IMR-90 (cell line): ENCODE data around the gene MEGF10. TPM values are rescaled to one million over a fixed set of nuclear protein-coding genes. Genes with fewer than 3 reads are reported as not detected.

ENCODE experiments used
- ATAC-seq: fragments of 200-7000 bp; cut with Tn5 transposase; 2 replicates; pipeline ENCODE4 v1.9.1; 2020; ENCODE audit warnings: low read depth, mild to moderate bottlenecking, moderate library complexity
- BruUV-seq: library from RNA; stranded (reverse); fragments of 400-500 nt; replicated peaks from 2 replicates; lab custom pipeline; 2021; lab: Mats Ljungman, UMichigan
- CTCF ChIA-PET: fragments of 300-600 bp; formaldehyde crosslinking; extraction: SDS; loops from one replicate; lab custom pipeline; 2021; ENCODE audit warnings: antibody characterized with exemption; lab: Yijun Ruan, JAX
- POLR2A ChIA-PET: fragments of 300-600 bp; sonication (Branson Sonifier 250); formaldehyde crosslinking; loops from one replicate; lab custom pipeline; 2022; ENCODE audit warnings: antibody characterized with exemption; ENCODE audit not compliant: unreplicated experiment; lab: Charles Lee
- DNase-seq: peaks from one replicate; pipeline ENCODE4 v3.0.0; 2013
- H2AFZ ChIP-seq: replicated peaks from 2 replicates; pipeline ENCODE3; 2013; ENCODE audit warnings: low read length, mild to moderate bottlenecking; ENCODE audit not compliant: poor library complexity
- H2AK5ac ChIP-seq: 2 replicates; pipeline ENCODE4 v1.6.1; 2013; ENCODE audit warnings: low read depth, low read length, inconsistent platforms
- H2AK9ac ChIP-seq: replicated peaks from 2 replicates; pipeline ENCODE3; 2013; ENCODE audit warnings: mild to moderate bottlenecking, low read depth, low read length, moderate library complexity; ENCODE audit not compliant: poor library complexity
- H2BK120ac ChIP-seq: 2 replicates; pipeline ENCODE4 v1.6.1; 2013; ENCODE audit warnings: low read depth, low read length, inconsistent platforms
- H2BK15ac ChIP-seq: 3 replicates; pipeline ENCODE4 v1.6.1; 2013; ENCODE audit warnings: low read depth, low read length, inconsistent platforms
- H2BK20ac ChIP-seq: 2 replicates; pipeline ENCODE4 v1.6.1; 2013; ENCODE audit warnings: low read depth, mild to moderate bottlenecking, inconsistent platforms, low read length, moderate library complexity
- H2BK5ac ChIP-seq: 2 replicates; pipeline ENCODE4 v1.6.1; 2013; ENCODE audit warnings: mild to moderate bottlenecking, low read depth, low read length, inconsistent platforms; ENCODE audit not compliant: poor library complexity, severe bottlenecking
- H3K14ac ChIP-seq: replicated peaks from 2 replicates; pipeline ENCODE4 v1.6.1; 2013; ENCODE audit warnings: low read depth, low read length, inconsistent platforms
- H3K18ac ChIP-seq: 2 replicates; pipeline ENCODE4 v1.6.1; 2013; ENCODE audit warnings: low read depth, low read length, control low read depth
- H3K23ac ChIP-seq: 2 replicates; pipeline ENCODE4 v1.6.1; 2013; ENCODE audit warnings: low read depth, low read length, inconsistent platforms
- H3K27ac ChIP-seq: 2 replicates; pipeline ENCODE4 v1.5.1; 2013; ENCODE audit warnings: mild to moderate bottlenecking, control low read depth, low read length; ENCODE audit not compliant: insufficient read depth
- H3K27me3 ChIP-seq: 2 replicates; pipeline ENCODE4 v1.6.1; 2013; ENCODE audit warnings: low read length; ENCODE audit not compliant: control insufficient read depth, insufficient read depth
- H3K36me3 ChIP-seq: 2 replicates; pipeline ENCODE4 v1.6.1; 2013; ENCODE audit warnings: low read length, mixed read lengths; ENCODE audit not compliant: control insufficient read depth, insufficient read depth
- H3K4ac ChIP-seq: 2 replicates; pipeline ENCODE4 v1.6.1; 2013; ENCODE audit warnings: low read depth, low read length, inconsistent platforms
- H3K4me1 ChIP-seq: 2 replicates; pipeline ENCODE4 v1.6.1; 2013; ENCODE audit warnings: low read length, mixed read lengths; ENCODE audit not compliant: control insufficient read depth, insufficient read depth
- H3K4me2 ChIP-seq: 2 replicates; pipeline ENCODE4 v1.6.1; 2013; ENCODE audit warnings: low read depth, mild to moderate bottlenecking, control low read depth, low read length, moderate library complexity
- H3K4me3 ChIP-seq: 2 replicates; pipeline ENCODE4 v1.5.1; 2013; ENCODE audit warnings: low read depth, mild to moderate bottlenecking, control low read depth, low read length, moderate library complexity; ENCODE audit not compliant: insufficient read depth
- H3K56ac ChIP-seq: 2 replicates; pipeline ENCODE4 v1.6.1; 2013; ENCODE audit warnings: low read length, inconsistent platforms; ENCODE audit not compliant: insufficient read depth; ENCODE audit errors: extremely low read depth
- H3K79me1 ChIP-seq, 2 experiments: 2 replicates each; pipeline ENCODE4 v1.6.1; 2013; ENCODE audit warnings: low read length in 2 of 2, inconsistent platforms in 1 of 2, low read depth in 1 of 2
- H3K9ac ChIP-seq: 2 replicates; pipeline ENCODE4 v1.6.1; 2013; ENCODE audit warnings: low read depth, low read length, control low read depth
- H3K9me1 ChIP-seq: 2 replicates; pipeline ENCODE4 v1.6.1; 2013; ENCODE audit warnings: low read length, inconsistent platforms; ENCODE audit not compliant: insufficient read depth
- H3K9me3 ChIP-seq: 2 replicates; pipeline ENCODE4 v1.6.1; 2013; ENCODE audit warnings: low read length; ENCODE audit not compliant: control insufficient read depth, insufficient read depth
- H4K20me1 ChIP-seq: 2 replicates; pipeline ENCODE4 v1.6.1; 2013; ENCODE audit warnings: low read length, inconsistent platforms; ENCODE audit not compliant: insufficient read depth
- H4K5ac ChIP-seq: 2 replicates; pipeline ENCODE4 v1.6.1; 2013; ENCODE audit warnings: mild to moderate bottlenecking, low read depth, low read length, control low read depth
- H4K8ac ChIP-seq, 2 experiments: 2 replicates each; pipeline ENCODE4 v1.6.1; 2013; ENCODE audit warnings: low read depth in 2 of 2, low read length in 2 of 2, control low read depth in 1 of 2, inconsistent platforms in 1 of 2
- H4K91ac ChIP-seq: 2 replicates; pipeline ENCODE4 v1.6.1; 2013; ENCODE audit warnings: low read depth, low read length, inconsistent platforms; ENCODE audit not compliant: insufficient read depth
- CEBPB ChIP-seq: IDR thresholded peaks from 2 replicates; pipeline ENCODE4 v1.6.1; 2012; ENCODE audit warnings: low read depth, low read length, improper control_type of control experiment
- CHD1 ChIP-seq: IDR thresholded peaks from 2 replicates; pipeline ENCODE4 v1.6.1; 2012; ENCODE audit warnings: low read depth, low read length, improper control_type of control experiment
- ELK1 ChIP-seq: fragments of 150-350 bp; IDR thresholded peaks from 2 replicates; pipeline ENCODE4 v1.6.1; 2016; ENCODE audit warnings: low read depth, mild to moderate bottlenecking, low read length, moderate library complexity, borderline replicate concordance
- FOS ChIP-seq: fragments of 150-350 bp; IDR thresholded peaks from 2 replicates; pipeline ENCODE4 v1.6.1; 2016; ENCODE audit warnings: low read depth, low read length
- MAZ ChIP-seq: IDR thresholded peaks from 2 replicates; pipeline ENCODE4 v1.6.1; 2012; ENCODE audit warnings: low read depth, mild to moderate bottlenecking, low read length, improper control_type of control experiment, moderate library complexity, borderline replicate concordance
- MXI1 ChIP-seq: IDR thresholded peaks from 2 replicates; pipeline ENCODE4 v1.6.1; 2012; ENCODE audit warnings: low read depth, mild to moderate bottlenecking, low read length, moderate library complexity, borderline replicate concordance
- NFE2L2 ChIP-seq: fragments of 150-350 bp; IDR thresholded peaks from 2 replicates; pipeline ENCODE4 v1.6.1; 2016; ENCODE audit warnings: low read depth, mild to moderate bottlenecking, low read length
- POLR2A ChIP-seq: IDR thresholded peaks from 2 replicates; pipeline ENCODE4 v1.6.1; 2012; ENCODE audit warnings: mild to moderate bottlenecking, low read depth, low read length
- RAD21 ChIP-seq: IDR thresholded peaks from 2 replicates; pipeline ENCODE4 v1.6.1; 2012; ENCODE audit warnings: low read length, improper control_type of control experiment
- RFX5 ChIP-seq: IDR thresholded peaks from 2 replicates; pipeline ENCODE4 v1.8.0; 2012; ENCODE audit warnings: low read depth, mild to moderate bottlenecking, low read length, moderate library complexity
- SMC3 ChIP-seq: fragments of 150-350 bp; IDR thresholded peaks from 2 replicates; pipeline ENCODE4 v1.6.1; 2016; ENCODE audit warnings: low read depth, mild to moderate bottlenecking, antibody characterized with exemption, low read length, moderate library complexity
- dilution Hi-C: fragments of 300-500 bp; cut with HindIII; formaldehyde crosslinking; loops from one replicate; pipeline ENCODE4 v1.14.3; 2018; ENCODE audit warnings: low sequenced_read_pairs; ENCODE audit not compliant: unreplicated experiment
- in situ Hi-C: fragments of 300-500 bp; cut with MboI; formaldehyde crosslinking; loops from 3 replicates; pipeline ENCODE4 v1.14.3; 2019; ENCODE audit warnings: low sequenced_read_pairs, inconsistent platforms, mixed read lengths
- intact Hi-C: fragments of 100-400 bp; cut with micrococcal nuclease; formaldehyde crosslinking; loops from 2 replicates; pipeline ENCODE4 v1.10.0; 2022
- polyA plus RNA-seq, 3 experiments: library from polyadenylated mRNA; depleted of rRNA; stranded (reverse); fragments of >200 nt; gene quantifications; 2 replicates each; pipeline ENCODE4 v1.2.3, GENCODE V29; 2012; ENCODE audit warnings: low replicate concordance in 1 of 3
- total RNA-seq: library from RNA; depleted of rRNA; stranded (reverse); fragments of >200 nt; gene quantifications from 2 replicates; pipeline ENCODE4 v1.2.3, GENCODE V29; 2012
- TF ChIP-seq, protein P1 (sequence below): conservative IDR thresholded peaks from 2 replicates; pipeline ENCODE4 v1.5.1; 2012; ENCODE audit warnings: mild to moderate bottlenecking, low read depth, low read length, improper control_type of control experiment

MEGF10 gene
- total and polyA plus RNA-seq, 2 of the 4 experiments (the other 2 are of a cell fraction): not detected

DNA sequence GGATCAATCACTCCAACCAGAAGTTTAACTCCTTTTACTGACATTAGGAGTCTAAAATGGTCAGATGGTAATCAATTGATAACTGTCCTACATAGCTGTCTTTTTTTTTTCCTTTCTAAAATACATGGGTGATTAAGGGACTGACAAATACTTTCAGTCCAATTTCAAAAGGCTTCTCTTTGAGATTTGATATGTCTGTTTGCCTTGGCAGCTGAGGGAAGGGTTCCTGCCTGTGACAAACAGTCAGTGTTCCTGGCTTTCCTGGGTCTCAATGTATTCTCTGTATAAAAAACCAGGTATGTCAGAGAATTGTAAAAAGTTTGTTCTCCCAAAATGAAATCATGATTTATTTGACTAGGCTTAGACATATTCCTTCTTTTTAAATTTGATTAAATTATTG, 84.5 kb downstream of the MEGF10 start:
- no peak overlapping the region for H3K4ac ChIP-seq
- no peak overlapping the region for H3K14ac ChIP-seq
- no peak overlapping the region for H2BK15ac ChIP-seq
- no peak overlapping the region for H2AK9ac ChIP-seq
- no peak overlapping the region for H3K4me2 ChIP-seq
- H2BK20ac ChIP-seq: no peak overlapping the region
- no peak overlapping the region for H4K8ac ChIP-seq
- H3K4me1 ChIP-seq: peaks cover 1% of the 10 kb centered on the region; the same call in 1 of the 2 replicates
- no peak overlapping the region for H3K27ac ChIP-seq
- in situ Hi-C loops: no loop called here
- H3K18ac ChIP-seq: no peak overlapping the region
- CTCF ChIA-PET: no interaction called here
- no peaks in the 10 kb centered on the region for H3K36me3 ChIP-seq
- H3K79me1 ChIP-seq: no peaks in the 10 kb centered on the region
- POLR2A ChIA-PET: no interaction called here
- no peak overlapping the region for H4K5ac ChIP-seq
- no peak overlapping the region for H2BK5ac ChIP-seq
- H2AK5ac ChIP-seq: no peak overlapping the region
- no TSS peak for BruUV-seq
- H2AFZ ChIP-seq: no peak overlapping the region
- peaks cover 24% of the 10 kb centered on the region for H3K27me3 ChIP-seq
- no peak overlapping the region for H3K56ac ChIP-seq
- H4K20me1 ChIP-seq: no peaks in the 10 kb centered on the region
- intact Hi-C loops: no loop called here
- TF ChIP-seq MXI1: no peak
- TF ChIP-seq CEBPB: no peak
- TF ChIP-seq CHD1: no peak
- no peak for TF ChIP-seq POLR2A
- no peak for TF ChIP-seq ELK1
- no peak for TF ChIP-seq SMC3
- TF ChIP-seq, protein P1, sequence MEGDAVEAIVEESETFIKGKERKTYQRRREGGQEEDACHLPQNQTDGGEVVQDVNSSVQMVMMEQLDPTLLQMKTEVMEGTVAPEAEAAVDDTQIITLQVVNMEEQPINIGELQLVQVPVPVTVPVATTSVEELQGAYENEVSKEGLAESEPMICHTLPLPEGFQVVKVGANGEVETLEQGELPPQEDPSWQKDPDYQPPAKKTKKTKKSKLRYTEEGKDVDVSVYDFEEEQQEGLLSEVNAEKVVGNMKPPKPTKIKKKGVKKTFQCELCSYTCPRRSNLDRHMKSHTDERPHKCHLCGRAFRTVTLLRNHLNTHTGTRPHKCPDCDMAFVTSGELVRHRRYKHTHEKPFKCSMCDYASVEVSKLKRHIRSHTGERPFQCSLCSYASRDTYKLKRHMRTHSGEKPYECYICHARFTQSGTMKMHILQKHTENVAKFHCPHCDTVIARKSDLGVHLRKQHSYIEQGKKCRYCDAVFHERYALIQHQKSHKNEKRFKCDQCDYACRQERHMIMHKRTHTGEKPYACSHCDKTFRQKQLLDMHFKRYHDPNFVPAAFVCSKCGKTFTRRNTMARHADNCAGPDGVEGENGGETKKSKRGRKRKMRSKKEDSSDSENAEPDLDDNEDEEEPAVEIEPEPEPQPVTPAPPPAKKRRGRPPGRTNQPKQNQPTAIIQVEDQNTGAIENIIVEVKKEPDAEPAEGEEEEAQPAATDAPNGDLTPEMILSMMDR: no peak
- TF ChIP-seq MAZ: no peak
- TF ChIP-seq FOS: no peak
- TF ChIP-seq RFX5: no peak
- TF ChIP-seq NFE2L2: no peak
- no peak for TF ChIP-seq RAD21
- no peak overlapping the region for H3K4me3 ChIP-seq
- dilution Hi-C loops: no loop called here
- H4K91ac ChIP-seq: no peak overlapping the region
- no peak overlapping the region for H2BK120ac ChIP-seq
- no peak overlapping the region for H3K9ac ChIP-seq
- no peak overlapping the region for H3K23ac ChIP-seq
- no peaks in the 10 kb centered on the region for H3K9me1 ChIP-seq
- ATAC-seq: no peak
- H3K9me3 ChIP-seq: no peaks in the 10 kb centered on the region
- DNase-seq: no peak
